ENCODE measurements around the gene PLXNA2.

The PLXNA2 gene

DNA sequence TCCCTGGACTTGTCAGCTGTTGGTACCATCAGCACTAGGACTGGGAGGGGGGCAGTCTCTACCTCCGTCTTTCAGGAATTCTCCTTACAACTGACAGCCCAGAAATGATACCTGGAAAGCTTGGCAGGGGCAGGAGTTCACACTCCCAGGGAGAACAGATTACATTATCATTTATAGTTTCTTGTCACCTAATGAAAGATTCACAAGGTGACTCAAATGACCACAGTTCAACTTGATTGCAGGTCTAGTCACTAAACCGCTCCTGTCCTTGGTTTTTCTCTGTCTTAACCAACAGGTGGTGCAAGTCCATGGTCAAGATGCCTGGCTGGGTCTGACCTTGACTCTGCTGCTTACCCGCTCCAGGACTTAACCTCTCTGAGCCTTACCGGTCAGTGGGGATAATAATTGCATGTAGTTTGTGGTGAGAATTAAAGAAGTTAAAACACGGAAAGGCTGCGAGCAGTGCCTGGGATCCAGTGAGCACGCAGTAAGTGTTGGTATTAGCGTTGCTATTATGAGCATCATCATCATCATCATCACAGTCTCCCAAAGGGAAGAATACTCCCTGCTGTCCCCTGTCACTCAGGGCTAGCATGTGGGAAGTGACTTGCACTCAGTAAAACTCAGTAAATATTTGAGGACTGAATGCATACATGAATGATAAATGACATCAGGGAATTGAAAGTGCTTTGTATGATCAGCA, 207.9 kb downstream of the PLXNA2 start:
- FAIRE-seq: no peak

DNA sequence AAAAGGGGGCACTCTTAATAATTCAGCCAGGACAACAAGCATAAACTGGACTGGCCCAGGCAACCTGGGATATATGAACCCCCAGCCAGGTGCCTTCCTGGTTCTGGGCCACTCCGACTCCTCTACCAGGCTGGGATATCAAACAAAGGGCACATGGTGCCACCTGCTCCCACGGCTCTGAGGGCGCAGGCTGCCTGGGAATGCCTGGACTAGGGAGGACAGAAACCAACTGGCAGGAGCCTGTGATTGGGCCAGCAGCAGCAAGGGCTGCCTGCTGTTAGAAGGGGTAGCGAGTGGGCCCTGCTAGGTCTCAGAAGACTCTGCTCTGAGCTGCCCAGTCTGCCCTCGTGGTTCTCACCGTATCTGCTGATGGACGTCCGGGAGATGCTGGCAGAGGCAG, 210.0 kb downstream of the PLXNA2 start:
- no peak for FAIRE-seq

DNA sequence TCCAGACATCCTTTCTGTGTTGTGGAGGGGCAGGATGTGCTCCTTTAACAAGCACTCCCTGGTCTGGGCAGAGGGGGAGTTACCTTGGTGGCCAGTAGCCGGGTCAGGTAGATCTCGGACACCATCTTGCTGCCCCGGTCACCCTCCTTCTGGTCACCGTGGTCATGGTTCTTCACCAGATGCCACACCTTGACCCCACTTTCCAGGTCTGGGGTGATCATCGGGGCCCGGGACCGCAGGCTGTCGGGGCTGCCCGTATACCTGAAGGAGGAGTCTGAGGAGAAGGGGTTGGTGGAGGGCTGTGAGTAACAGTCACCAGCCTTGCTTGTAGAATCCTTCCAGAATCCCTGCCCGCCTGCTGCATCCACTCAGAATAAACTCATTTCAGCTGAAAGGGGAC, 210.9 kb downstream of the PLXNA2 start:
- no peak for FAIRE-seq

DNA sequence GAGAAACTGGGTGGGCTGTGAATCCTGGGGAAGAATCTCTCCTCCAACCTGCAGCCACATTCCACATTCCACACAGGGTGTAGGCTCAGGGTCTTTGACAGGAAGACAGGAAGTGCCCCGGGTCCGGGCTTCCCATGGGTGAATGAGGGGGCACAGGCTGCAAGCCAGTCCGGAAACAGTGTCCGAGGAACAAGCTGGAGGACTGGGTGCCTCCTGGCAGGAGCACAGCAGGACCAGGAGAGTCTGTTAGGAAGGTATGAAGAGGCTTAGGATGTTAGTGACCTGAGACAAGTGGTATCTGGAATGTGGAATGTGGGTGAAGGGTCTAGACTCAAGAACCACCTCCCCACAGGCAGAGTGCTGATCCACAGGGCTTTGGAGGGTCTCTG, 212.3 kb downstream of the PLXNA2 start:
- no peak for FAIRE-seq

DNA sequence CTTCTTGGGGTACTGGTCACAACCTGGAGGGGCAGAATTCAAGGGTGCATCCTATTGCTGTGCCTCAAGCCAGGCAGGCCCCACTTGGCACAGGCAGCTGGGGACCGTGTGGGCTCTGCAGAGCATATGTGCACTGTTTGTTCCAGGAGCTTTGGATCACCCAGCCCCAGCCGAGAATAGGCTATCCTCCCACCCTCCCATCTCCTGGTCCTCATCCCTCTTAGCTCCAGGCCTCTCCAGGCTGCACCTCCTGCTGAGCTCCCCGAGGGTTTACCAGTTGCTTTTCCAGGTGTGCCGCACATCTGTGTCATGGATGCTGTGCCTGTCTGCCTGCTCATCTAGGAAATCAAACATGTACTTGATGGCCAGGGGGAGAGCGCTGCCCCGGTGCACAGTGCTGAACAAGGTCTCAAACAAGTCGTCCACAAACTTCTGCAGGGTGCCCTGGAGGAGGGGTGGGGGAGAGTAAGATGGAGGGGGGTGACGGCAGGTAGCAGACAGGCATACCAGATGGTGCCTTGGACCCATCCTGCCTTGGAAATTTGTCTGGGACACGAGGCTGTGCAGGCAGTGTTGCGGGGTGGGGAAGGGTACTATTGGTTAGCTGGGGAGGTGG, 212.8 kb downstream of the PLXNA2 start:
- FAIRE-seq: no peak

DNA sequence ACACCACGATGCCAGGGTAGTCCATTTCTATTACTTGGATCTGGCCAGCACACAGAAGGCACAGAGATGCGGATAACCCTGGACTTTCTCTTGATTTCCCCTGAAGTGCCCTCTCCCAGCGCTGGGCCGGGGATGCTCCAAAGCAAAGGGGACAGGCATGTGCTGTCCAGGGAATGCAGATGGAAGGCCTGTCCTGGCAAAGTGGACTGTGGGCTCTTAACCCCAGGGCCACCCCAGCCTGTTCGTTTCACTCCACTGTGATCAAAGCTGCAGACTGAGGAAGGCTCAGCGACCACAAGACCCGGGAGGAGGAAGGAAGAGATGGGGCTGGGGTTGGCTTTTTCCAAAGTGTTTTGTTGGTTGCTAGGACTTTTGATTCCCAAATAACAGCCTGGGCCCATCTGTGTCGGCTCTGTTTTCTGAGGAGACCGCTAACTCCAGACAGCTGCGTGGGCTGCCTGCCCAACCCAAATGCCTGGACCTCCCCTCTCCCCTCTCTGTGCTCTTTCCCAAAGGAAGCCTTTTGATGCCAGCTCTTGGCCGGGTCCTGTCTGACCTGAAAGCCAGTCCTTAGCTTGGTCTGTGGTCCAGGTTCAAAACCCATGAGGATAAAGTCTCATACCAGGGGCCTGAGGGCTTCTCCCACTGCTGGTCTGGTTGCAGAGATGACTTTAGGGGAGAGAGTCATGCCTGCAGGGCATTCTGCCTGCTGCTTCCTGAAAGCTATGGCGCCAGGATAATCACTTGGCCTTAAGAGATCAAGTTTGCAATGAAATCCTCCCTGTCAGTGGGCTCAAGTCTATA, 213.7 kb downstream of the PLXNA2 start:
- no peak for FAIRE-seq

DNA sequence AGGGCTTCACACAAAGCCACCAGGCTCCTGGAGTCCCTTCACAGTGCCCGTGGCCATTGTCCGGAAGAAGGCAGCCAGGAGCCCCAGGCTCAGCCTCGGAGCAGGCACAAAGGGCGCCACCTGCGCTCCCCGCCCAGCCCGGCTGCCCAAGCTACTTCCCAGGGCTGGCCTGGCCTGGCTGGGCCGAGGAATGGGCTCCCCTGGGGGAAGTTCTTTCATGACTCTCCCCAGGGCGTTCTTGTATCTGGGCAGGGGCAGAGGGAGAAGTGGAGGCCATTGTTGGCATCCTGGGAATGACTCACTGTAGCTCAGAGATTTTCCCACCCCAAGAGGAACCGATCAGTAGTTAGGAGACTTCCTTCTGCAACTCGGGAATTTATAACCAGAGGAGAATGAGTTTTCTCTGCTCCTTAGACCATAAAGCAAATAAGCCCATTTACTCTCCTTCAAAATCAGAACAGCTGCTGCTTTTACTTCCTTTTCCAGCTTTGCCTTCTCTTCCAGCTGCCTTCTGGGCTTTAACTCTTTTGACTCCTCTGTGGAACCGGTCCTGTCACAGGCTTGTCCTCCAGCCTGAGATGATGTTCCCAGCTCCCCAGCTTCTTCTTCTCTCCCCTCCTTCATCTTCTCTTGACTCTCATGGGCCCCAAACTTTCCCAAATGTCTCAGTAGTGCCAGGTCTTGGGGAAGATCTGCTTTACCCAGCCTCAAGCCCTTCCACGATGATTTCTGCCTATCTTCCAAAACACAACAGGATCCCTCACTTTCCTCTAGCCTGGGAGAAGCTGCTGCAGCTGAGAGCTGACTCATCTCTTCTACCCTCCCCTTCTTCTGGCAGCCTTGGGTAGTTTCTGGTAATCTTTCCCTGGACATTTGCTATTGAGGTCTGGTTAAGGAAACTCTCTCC, 214.6 kb downstream of the PLXNA2 start:
- FAIRE-seq: no peak

DNA sequence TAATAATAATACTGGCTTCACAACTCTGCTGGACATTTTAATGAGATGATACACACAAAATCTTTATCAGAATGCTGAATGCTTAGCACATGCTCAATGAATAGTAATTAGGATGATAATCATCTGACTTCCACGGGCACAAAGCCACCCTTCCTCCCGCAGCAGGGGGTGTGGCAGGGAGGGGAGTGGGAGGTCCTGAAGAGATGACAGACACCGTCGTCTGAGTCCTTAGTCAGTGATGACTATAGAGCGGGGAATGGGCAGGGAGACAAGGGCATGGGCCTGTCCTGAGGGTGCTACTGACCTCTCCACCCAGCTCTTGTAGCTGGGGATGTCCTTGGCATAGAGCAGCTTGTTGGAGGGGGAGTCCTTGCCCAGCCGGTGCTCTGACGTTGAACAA, 215.7 kb downstream of the PLXNA2 start:
- no peak for FAIRE-seq

DNA sequence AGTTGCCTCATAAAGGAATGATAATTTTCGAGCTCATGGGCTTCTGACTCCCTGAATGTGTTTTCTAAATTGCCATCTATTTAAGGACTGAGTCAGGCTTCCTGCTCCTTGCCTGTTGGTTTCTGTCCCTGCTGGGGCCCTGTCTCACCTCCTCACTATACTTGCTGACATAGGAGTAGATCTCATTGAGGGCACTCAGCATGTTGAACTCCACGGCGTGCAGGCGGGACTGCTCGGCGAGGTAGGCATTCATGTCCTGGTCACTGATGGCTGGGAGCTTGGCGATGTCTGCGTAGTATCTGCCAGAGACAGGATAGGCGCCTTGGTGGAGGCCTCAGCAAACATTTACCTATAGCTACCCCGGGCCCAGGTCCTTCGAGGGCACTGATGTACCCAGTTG, 216.3 kb downstream of the PLXNA2 start:
- no peak for FAIRE-seq

DNA sequence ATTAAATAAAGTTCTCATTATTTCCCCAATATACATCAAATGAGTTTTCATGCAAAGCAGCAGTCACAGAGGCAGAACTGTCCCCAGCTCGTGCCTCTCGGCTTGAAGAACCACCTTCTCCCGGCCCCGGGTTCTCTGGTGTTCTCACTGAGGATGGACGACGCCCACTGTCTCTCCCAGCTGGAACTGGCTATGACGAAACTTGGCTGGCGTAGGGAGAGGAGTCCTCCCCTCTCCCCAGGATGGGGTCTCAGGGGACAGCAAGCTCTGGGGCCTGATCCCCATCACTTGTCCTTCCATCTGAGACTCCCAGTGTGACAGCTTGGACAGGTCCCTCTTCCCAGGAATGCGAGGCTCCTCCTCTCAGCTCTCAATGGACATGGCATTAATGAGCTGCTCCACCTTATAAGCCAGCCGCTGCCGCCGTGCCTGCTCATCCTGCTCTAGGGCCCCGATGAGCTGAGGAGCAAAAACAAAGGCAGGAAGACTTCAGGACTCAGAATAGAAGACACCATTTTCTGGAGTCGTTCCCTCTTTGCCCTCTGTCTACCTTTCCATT, 217.2 kb downstream of the PLXNA2 start:
- FAIRE-seq: no peak

DNA sequence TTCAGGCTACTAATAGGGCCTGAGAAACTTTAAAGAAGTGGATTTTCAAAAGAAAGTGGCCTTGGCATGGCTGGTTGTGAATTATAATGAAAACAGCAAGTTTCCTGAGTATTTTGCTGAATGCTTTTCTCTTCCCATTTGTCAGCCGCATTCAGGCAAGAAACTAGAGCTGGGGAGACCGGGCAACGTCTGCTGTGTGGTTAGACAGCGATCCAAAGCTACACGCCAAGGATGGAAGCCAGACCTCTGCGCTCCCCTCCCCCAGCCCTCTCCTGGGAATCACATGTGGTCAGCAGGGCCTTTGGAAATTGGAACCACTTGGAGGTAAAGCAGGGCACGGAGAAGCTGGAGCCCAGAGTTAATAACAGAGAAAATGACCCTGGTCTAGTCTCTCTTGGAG, 219.2 kb downstream of the PLXNA2 start:
- no peak for FAIRE-seq

DNA sequence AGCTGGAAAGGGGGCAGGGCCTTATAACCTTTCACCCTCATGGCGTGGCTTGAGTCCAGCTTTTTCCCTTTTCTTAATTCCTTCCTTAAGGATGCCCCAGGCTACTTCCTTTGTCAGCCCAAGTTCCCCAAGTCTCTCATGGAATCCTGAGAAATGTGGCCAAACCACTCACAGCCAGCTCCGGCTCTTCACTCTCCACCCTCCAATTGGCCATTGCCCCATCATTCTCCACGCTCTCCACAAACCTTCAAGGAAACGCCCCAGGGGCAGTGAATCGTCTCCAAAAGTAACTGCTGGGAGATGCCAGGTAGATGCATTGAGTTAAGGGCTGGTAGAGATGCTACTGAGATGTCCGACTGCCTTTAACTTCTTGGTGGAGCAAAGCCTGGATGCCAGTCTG, 219.8 kb downstream of the PLXNA2 start:
- no peak for FAIRE-seq

DNA sequence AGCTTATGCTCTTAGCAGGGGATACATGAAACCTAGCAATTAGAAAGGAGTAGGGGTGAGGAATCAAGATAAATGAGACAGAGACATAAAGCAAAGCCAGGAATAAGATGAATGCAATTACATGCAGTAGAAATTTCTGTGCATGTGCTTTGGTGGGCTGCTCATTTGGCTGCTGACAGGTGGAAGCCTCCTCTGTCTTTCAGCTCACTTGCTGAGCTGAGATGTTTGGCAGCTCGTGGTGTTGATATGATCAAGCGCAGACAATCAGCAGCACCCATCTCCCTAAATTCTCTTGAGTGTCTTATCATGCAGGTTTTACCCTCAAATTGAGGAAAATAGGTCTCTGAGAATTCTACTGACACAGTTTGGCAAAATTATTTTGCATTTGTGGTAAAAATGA, 224.9 kb downstream of the PLXNA2 start:
- FAIRE-seq: no peak

DNA sequence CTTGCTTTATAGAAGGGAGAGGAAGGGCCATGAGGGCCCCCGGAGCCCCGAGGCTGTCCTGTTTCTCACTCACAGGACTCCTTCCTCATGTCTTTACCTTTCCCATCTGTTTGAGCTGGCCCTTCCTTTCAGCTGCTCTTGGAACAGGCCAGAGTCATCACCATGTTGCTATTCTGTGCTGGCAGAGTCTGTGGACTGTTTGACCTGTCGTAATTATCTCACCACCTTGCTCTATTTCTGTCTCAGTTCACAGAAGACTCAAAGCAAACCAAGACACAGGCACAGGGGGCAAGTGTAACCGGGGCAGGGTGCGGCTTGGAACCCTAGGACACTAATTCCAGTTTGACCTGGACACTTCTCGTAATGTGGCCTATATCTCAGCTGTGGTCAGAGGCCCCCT, 228.9 kb downstream of the PLXNA2 start:
- no peak for FAIRE-seq

DNA sequence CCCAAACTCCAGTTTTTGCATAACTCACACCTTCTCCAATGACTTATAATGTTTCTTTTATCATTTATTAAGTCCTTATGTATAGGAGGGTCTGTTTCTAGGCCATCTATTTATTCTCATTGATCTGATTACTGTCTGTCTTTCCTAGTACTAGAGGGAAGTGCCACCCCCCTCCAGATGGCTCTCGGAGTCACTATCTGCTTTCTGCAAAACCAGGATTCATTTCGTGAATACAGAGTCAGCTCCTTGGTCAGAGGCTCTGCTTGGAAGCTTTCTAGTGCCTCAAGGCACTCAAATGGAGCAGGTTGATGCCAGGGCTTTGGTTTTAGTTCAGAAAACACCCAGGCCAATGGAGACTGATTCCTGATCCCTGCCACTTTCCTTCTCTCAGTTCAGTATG, 231.0 kb downstream of the PLXNA2 start:
- no peak for FAIRE-seq

DNA sequence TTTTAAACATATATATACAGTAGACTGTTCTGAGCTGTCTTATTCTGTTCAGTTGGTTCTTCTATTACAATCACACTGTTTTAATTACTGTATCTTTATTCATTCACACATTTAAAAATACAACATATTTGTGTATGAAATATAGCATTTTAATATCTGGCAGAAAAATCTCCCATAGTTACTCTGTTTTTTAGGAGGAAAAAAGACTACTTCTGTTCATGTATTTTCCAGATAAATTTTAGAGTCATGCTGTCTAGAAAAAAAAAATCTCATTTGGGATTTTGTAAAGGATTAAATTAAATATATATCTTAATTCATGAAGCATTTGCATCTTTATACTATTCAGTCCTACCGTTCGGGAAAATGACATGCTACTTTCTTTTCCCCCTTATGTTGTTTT, 231.5 kb downstream of the PLXNA2 start:
- FAIRE-seq: no peak

DNA sequence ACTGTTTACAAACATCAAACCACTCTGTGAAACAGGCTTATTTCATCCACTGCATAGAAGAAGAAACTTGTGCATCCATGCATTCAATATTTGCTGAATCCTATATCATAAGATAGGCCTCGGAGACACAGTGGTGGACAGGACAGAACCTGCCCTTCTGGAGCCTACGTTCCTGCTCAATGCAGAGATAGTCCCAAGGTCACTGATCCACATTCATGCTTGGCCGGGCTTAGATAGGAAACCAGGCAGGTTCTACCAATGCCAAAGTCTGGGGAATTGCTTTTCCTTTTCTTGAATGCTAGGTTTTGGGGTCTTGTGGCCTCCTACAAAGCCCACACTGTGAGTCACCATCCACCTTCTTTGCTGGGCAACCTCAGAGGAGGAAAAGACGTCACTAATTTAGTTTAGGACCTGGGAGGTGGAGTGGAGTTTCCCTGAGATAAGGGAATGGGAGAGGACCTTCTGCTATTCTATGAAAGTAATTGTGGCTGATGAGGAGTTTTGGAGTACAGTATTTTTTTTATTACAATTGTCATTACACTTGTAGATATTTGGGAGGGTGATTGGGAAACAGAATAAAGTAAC, 233.6 kb downstream of the PLXNA2 start:
- no peak for FAIRE-seq

DNA sequence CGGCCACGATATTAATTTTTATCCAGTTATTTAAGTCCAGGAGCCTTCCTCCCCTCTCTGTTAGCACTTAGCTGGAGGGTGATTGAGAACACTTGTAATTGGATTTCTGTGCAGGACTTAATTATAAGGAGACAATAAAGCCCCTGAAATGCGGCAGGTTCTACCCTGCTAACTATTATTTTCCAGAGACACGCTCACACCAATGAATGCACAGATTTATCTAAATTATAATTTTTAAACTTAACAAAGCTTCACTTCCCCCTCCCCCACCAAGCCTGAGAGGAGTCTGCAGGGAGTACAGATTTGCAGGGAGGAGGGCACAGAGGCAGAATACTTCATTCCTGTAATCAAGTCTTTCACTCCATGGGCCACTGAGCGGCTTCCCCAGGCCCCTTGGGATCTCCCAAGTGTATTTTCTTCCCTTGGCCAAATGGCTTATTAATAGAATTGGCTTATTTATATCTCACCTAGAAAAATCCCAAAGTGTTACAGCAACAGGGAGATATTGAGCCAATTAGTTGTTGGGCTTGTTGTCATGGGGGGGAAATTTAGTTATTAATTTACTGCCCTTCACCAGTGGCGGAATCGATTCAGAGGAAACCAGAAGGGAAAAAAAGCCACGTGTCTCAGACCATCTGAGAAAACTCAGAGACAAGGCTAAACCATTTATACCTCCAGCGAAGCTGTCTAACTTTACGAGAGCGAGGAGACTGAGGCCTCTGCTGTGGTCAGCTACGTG, 234.3 kb downstream of the PLXNA2 start:
- no peak for FAIRE-seq

DNA sequence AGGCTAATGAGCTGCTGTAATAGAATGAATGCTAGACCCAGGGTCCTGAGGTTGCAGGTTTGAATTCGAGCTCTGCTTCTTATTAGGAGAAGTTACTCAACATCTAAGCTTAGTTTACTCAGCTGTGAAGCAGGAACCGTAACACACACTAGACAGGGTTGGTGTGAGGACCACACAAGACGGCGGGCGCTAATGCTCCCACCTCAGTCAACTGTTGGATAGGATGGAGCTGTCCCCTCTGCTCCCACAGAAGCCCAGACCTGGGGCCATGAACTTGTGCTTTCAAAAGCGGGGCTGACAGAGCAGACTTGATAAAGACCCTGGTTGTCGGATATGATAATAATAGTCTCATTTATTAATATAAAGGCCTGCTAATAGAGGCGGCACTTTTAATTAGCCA, 234.9 kb downstream of the PLXNA2 start:
- FAIRE-seq: no peak

DNA sequence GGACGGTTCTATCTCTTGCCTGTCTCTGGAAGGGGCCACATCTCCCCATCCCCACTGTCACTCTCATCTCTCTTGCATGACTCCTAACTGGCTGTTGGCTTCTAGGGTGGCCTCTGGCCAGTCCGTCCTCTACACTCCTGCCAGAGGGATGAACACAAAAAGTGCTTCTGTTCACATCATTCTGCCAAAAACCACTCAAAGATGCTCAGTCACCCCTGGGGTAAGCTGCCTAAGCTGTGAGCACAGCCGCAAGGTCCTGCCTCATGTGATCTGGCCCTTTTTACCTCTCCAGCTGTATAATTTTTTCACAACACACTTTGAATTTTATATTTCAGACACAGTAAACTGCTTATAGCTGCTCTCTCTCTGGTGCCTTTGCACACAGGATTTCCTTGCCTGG, 235.7 kb downstream of the PLXNA2 start:
- no peak for FAIRE-seq

DNA sequence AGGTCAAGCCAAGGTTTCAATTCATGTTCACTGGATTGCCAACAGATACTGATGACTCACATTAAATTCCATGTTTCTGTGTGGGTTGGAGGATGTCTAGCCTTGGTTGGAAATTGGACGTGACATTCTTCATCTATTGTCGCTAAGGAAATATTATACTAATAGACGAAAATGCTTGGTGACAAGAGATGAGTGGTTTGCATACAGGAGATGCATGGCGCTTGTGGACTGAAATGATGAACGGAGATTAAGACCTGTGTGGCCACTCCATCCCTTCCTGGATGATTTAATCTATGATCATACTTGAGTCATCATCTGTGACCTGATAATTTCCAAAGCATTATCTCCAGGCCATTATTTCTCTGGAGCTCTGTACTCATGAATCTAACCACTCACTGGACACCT, 236.2 kb downstream of the PLXNA2 start:
- no peak for FAIRE-seq

Measured in colon (tissue), 2 donors.